ENCODE measurements around the gene ATP11A.
"Not testable (repeated sequence)": the region's sequence is repeated elsewhere in the genome, so short reads cannot be mapped to it uniquely, and the experiment has no call there.

ATP11A gene

DNA sequence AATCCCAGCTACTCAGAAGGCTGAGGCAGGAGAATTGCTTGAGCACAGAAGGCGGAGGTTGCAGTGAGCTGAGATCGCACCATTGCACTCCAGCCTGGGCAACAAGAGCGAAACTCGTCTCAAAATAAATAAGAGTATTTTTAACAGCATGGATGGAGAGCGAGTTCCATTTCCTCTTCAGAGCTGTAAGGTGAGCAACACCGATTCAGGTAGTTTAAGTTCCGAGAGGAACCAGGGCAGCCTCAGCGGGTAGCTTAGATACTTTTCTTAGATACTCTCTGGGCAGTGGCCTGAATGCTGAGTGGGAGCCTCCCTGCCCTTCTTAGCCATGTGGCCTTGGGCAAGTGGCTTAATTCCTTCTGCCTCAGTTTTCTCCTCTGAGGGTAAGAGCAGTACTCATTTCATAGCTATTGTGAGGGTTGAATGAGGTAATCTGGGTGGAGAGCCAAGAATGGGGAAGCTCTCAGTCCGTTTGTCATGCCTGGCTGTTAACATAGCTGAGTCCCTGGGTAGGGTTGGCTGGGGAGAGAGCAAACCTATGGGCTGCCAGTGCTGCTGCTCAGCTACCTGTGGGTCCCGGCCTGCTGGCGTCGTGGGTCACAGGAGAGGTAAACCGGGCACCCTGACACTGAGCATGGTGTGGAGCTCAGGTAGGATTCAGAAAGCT lies 4.1 kb downstream of the ATP11A start:
- no peak for DNase-seq

DNA sequence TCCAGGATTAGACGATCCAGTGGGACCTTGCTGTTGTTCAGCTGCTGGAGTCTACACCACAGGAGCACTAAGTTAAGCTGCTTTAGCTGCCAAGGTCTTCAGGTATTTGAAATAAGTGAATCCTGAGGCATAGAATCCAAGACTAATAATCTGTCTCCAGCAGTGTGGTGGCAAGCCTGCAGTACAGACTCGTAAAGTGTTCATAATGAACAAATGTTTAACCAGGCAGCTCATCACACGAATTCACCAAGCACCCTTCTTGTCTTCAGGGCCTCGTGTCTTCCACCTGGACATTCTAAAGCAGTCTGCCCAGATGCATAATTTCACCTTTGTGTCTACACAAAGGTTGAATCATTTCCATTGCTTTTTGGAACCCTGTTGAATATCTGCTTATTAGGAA lies 5.3 kb downstream of the ATP11A start:
- DNase-seq, result no peak

DNA sequence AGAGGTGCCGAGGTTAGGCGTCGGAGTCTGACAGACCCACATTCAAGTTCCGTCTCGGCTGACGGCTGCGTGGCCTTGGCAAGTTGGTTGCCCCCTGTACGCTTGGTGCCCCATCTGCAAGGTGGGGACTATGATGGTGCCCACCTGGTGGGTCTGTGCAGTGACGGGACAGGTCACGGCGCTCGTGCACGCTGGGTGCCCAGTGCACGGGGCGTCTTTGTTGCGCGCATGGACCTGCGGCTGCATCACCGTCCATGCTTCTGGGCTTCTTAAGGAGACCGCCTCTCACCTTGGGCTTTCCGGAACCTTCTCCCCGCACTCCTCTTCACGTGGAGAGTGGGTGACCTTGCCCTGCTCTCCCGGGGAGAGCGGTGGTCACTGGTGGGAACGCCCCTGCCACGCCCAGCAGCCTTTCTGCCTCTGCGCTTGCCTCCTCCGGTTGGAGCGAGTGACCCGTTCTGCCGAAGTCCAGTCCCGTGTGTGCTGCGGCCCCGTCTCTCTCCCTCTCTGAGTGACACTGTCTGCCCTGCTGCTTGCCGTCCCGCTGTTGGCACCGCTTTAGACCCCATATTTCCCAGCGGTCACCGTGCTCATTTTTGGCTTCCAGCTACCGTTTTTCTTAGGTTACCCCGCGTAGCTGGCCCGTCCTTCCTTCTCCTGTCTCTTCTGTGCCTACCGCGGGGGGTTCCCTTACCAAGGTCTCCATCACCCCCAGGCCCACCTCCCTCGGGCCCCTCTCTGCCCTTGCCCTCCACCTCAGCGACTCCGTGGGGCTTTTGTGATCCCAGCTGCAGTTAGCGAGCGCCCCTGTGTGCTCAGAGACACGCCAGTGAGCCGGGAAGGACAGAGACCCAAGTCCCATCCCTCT lies 6.4 kb downstream of the ATP11A start:
- no peak for DNase-seq

DNA sequence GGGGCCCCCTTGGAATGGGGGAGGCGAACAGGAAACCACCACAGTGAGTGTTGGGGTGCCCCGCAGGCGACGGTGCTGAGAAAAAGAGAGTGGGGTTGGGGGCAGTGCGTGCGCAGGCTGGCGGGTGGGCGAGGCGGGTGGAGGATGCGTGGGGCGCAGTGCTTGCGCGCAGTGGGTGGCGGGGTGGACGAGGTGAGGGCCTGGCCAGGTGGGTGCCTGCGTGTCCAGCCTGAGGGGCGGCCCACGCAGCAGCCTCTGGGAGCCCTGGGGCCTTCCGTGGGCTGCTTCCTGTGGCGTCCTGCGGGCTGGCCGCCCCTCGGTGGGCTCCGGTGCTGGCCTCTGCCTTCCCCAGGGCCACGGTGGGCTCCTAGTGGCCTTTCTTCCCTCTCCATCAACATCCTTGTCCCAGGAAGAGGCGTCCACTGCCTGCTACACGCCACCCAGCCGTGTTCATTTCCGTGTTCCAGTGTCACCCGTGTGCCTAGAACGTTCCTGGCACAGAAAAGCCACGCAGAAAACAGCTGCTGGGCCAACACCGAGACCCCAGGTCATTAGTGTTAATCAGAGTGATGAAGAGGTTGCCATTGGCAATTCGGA lies 7.1 kb downstream of the ATP11A start:
- DNase-seq, result no peak

DNA sequence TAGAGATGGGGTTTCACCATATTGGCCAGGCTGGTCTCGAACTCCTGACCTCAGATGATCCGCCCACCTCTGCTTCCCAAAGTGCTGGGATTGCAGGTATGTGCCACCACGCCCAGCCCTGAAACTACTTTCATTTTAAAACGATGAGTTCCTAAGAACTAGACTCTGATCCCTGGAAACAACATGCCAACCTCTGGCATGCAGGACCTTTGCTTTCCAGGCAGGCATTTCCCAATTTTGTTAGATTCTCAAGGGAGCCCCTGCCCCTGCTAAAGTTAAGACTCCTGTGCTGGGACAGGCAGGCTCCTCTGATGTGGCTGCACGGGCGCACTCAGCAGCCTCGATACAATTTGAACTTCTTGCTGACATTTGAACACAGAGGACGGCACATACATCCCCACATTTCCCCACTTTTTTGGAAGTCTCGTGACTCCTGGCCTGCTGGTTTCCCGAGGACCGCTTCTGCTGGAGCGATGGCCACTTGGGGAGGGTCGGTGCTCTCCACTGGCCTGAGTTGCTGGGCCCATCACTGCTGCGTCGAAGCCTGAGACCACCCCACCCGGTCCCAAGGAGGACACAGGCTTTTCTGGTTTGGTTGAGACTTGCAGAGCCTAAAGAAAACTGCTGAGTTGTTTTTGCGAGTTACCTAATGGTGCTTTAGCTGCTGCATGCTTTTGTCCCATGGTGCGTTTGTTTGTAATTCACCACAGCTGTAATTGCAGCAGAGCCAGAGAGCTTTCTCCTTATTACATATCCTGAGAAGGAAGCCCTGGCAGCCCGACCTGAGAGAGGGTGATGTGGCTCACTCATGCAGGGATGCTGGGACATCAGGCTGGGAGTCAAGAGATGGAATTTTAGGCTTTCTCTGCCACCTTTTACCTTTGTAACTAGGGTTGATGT lies 8.2 kb downstream of the ATP11A start:
- DNase-seq, result no peak

DNA sequence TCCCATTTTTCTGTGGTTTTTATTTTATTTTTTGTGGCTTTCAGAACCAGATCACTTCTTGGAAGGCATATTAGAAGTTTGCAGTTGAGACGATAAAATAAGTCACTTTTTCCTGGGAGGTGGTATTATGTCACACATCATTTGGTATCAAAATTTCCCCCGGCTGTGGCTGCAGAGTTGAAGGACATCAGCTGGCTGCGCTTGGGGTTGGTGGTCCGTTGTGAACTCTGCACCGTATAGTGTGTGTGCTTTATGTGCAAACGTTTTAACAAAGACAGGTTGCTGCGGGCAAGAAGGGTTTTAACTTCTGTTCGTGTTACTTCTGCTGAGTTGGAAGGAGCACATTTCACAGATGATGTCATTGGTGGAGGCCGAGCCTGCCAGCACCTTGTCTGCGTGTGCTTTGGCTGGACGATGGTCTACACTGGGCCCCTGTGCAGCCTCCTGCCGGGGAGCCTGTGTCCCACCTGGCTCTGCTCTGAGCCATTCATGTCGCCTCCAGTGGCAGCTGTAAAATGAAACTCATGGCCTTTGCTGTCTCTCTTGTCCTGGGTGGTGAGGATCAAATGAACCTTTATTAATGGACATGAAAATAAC lies 9.6 kb downstream of the ATP11A start:
- no peak for DNase-seq

DNA sequence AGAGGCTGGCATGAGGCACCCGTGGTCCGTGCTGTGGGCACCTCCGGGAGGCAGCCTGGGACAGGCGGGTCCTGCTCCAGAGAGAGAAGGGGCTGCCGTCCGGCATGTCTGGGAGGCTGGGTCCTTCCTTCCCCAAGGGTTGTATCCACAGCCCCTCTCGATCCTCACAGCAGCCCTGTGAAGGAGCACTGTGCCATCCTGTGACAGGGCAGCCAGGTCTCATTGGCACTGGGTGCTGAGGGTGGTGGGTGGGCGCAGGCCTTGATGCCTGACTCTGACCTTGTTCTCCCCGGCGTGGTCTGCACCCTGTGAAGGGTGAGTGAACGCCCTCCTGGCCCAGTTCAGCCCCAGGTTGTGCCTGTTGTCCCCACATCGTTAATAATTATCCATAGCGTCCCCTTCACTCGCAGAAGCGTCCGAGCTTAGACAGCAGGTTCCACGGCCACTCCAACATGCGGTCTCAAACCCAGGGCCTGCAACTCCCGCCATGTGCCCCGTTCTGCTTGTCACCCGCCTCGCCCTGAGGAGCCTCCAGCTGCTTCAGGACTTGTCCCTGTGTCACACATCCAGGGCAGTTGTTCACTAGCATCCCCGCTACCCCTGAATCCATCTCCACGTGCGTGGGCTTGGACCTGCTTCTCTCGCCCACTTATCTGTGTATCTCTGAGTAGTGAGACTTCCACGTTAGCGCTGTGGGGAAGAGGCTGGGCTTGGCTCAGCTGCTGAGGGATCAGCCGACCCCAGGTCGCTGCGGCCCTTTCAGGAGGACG lies 10.6 kb downstream of the ATP11A start:
- no peak for DNase-seq

DNA sequence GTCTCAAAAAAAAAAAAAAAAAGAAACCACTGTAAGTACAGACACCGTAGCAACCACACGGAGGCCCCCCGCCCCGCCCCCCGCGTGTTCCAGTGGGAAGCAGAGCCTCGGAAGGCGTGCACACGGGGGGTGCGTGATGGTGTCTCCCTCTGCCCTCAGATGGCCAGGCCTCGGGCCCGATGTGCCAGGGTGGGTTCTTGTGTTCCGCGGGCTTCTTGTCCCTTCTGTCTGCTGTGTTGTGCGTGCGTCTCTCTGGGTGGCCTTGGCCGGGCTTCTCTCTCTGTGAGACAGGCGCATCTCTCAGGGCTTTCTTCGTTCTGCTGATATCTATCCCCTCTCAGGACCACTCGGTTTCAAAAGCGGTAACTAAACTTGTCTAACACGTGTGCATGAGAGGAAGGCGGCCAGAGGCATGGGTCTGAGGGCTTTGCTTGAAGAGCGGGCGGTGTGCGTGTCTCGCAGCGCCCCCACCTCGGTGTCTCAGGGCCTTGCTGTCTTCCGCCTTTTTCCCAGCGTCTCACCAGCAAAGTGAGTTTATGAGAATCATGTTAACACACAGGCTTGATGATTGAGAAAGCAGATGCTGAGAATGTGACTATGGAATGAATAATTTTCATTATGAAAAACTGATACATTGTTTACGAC lies 12.6 kb downstream of the ATP11A start:
- no peak for DNase-seq

DNA sequence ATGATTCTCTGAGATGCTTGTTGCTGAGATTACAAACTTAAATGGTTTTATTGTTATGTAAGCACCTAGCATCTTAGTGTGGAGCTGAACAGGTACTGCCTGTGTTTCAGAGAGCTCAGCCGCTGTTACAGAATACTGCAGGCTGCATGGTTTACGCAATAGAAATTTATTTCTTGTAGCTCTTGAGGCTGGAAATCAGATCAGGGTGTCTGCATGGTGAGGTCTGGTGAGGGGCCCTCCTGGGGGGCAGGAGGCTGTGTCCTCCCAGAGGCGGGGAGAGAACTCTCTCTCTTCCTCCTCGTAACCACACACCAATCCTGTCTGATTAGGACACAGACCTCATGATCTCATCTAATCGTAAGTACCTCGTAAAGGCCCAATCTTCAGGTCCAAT lies 13.1 kb downstream of the ATP11A start:
- DNase-seq, result no peak

DNA sequence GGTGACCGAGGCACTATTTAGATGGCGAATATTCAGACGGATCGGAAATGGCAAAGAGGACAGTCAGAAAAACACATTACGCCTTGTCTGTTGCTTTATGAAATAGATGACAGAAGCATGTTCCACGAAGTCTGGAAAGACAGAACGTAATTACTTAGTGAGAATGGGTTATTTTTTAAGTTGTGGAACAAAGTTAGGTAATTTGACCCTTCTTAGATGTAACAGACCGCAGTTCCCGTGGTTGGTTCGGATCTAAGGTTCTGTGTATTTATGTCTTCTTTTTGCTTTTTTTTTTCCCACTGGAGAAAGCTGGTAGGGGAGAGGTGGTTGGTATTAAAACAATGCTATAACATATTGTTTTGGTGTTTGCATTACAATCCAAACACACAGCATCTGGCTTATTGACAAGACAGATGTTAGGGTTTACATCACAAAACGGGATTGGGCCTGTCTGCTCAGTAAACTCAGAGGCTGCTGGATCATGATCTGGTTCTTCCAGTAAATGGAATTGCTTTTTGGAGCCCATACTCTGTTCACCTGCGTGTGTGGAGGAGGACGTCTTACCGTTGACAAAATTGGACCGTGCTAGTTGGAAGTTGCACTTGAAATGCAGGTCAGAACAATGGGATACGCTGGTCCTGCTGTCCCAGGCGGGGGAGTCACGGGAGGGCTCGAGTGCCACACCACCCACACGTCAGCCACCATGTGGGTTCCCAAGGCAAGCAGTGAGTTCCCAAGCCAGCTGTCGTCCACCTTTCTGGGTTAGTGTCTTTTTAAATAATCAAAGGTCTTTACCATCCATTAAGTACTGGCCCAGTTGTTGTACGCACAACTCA lies 13.8 kb downstream of the ATP11A start:
- no peak for DNase-seq

DNA sequence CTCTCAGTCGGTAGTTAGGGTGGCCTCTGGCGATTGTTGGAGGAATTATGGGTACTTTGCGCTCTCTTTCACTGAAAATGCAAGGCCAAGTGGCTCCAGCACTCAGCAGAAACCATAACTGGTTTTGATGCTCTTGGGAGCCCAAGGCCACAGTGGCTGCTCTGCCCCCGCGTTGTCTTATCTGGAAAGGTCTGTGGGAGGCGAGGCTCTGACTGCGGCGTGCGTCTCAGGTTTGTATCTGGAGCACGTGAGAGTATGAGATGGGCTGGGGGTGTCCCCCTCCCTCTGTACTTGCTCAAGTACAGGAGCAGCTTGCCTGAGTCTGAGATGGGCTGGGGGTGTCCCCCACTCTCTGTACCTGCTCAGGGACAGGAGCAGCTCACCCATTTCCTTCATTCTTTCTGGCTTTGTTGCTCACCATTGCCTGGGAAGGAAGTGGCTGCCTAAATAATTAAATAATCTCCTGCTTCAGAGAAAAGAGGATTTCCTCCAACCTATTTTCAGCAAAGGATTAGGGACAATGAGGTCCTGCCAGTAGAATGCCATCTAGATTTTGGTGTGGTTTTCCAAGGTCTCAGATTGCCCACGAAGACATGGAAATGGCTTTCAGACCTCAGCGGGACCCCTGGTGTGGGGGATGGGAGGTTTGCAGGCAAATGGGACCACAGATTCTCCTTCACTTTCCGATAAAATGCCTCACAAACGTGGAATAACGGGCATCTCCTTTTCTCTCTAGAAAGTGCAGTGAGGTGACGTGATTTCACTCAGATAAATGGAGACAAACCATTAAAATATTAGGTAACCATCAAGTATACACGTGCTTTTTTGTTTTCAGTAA lies 14.7 kb downstream of the ATP11A start:
- no peak for DNase-seq

DNA sequence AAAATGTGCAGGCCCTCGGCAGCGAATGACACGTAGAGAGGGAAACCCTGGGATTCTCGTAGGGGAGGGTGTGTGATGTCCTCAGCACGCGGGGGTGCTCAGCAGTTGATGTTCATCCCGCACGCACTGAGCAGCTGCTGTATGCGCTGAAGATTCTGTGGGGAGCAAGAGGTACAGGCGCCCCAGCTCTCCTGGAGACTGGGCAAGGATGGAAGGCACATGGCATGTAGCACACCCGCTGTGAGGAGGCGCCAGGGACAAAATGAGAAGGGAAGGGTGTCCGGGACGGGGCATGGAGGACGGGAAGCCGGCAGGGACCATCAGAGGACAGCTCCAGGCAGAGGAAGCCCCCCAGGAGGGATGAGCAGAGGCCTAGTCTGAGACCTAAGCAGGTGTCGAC lies 15.4 kb downstream of the ATP11A start:
- no peak for DNase-seq

DNA sequence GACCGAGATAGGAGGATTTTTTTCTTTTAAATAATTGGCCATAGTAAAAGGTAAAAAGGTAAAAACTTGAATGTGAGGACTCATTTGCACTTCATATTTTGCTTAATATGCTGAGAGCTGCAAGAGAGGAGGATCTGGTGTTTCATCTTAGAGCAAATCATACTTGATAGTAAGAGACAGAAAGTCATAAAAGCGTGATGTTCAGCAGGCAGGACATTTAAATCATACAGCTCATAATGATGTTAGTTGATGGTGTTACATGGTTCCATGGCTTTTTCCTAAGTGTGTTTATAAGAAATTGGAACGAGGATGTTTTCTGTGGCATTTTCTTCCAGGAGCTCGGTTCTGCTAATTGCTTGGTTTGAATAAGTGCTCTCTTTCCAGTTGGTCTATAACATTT lies 16.3 kb downstream of the ATP11A start:
- DNase-seq, result no peak

DNA sequence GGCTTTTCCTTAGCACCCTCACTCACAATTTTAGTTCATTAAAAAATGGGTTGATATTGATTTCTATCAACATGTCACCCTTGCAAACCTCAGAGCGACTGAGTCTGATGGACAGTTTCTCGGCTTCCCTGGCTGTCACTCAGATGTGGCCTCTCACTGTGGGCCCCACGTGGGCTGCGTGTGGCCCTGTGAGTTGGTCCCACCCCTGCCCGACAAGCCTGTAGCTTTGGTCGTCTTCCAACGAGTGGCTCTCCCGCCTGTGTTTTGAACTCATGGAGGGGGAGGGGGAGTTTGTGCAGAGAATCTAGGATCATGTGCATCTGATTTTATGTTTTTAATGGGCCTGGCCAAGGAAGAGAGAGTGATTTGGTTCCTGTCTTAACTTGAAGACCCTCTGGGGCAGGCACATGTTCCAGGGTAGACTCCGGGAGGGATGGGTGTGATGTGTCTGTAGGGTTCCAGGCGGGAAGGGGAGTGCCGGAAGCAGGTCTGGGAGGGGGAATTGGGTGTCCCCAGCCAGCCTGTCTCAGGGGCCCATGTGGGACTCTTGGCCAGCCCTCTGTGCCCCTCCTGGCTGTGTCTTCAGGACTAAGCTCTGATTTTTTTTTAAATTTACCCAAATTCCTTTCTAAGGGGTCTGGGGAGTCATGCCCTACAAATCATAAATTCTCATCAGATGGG lies 18.9 kb downstream of the ATP11A start:
- DNase-seq, result no peak

DNA sequence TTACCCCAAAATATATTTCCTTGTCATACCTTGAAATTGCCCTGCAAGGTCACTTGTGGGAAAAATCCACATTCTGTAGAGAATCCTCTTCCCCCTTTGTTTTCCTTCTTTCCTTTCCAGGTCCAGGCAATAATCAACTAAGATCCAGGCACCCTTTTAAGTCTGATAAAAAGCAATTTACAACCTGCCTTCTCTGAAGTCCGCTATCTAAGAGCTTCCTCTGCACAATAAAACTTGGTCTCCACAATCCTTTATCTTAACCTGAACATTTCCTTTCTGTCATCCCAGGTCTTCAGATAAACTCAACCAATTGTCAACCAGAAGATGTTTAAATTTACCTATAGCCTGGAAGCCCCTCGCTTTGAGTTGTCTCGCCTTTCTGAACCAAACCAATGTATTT lies 19.5 kb downstream of the ATP11A start:
- not testable (repeated sequence) for DNase-seq

DNA sequence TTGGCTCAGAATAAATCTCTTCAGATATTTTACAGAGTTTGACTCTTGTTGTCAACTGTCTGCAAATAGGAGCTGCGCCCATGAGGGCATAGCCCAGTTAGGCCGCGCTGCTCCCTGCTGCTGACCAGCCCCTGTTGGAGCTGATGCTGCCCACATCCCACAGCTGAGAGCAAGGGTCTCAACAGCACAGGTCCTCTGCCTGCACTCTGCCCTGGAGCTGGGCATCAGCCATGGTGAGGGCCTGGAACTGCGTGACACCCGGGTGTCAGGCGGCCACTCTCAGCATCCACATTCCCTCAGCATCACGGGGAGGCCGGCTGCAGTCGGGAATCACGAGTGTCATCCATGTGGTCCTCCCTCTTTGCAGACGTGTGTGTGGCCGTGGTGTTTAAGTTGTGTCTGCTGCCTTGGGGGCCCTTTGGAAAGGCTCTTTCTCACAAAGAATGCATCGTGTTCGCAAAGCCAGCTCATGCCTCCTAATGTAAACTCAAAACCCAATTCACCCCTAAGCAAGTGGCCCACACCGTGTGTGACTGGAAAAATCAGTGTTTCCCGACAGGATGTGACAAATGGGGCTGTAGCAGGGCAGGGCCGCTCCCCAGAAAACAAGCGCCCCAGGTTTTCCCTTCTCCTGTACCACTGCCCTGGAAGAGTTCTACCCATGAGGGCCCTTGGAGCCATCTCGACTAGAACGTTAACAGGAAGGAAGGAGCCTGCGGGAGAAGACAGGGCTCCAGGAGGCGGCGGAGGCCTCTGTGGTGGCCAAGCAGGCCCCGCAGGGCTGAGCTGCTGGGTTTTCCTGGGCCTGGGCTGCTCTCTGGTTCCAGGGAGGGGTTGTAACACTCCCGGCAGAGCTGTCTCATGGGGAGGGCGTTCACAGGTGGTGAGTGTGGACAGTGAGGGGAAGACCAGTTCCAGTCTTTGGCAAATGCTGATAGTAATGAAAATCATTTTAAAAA lies 20.3 kb downstream of the ATP11A start:
- no peak for DNase-seq

DNA sequence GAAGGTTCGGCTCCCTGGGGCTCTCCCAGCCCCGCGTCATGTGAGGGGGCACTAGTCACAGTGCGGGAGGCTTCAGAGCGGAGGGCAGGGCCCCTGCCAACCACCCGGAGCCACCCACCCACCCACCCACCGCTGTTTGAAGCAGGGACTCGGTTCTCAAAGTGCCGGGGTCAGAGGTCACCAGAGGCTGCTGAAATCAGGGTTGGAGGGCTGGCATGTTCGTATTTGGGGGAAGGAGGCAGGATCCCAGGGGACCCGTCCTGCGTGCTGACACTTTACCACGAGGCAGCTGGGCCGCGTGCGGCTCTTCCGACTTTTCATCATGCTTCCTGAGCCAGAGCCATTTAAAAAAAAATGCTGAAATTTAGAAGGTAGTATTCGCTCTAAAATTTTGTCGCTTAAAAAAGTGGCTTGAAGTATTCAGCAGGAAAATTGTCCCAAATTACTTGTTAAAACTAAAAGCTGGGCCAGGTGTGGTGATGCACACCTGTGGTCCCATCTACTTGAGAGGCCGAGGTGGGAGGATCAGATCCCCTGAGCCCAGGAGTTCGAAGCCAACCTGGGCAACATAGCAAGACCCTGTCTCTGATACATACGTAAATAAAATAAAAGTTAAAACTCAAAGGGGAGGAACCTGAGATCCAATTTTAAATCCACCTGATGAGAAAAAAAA lies 21.2 kb downstream of the ATP11A start:
- DNase-seq, result no peak

Measured in activated CD4-positive, CD25-positive, alpha-beta regulatory T cell (primary cell).